ENCODE results near the gene KRTAP4-2.
"Not testable (repeated sequence)": the region's sequence is repeated elsewhere in the genome, so short reads cannot be mapped to it uniquely, and the experiment has no call there.

Gene KRTAP4-2

DNA sequence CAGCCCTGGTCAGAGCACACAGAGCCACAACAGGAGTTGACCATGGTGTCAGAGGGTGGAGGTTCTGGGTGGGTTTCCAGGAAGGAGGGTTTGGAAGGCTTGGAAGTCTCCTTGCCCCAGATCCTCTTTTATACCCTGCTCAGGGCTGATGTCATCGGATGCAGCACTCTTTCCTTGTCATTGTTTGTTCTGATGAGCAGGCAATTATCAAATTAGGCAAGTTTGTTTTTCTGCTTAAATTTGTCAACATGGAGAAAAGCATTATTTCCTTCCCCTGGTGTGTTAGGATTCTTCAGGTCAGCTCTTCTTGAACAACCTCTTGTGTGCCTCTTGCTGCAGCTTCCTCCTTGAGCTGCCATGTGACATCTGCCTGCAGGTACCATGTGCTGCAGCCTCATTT, 17.4 kb downstream of the KRTAP4-2 start, which contains the start of gene KRTAP4-4:
Gene KRTAP4-4, minus strand, starts transcription at position 101 of the 400 bp plus-strand sequence. Its CDS starts 57 bp downstream, at position 44.
- no peak for DNase-seq

DNA sequence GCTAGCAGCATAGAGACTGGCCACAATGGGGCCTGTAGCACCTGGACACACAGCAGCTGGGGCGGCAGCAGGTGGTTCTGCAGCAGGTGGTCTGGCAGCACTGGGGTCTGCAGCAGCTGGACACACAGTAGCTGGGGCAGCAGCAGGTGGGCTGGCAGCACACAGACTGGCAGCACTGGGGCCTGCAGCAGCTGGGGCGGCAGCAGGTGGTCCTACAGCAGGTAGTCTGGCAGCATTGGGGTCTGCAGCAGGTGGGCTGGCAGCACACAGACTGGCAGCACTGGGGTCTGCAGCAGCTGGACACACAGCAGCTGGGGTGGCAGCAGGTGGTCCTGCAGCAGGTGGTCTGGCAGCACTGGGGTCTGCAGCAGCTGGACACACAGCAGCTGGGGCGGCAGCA, 17.8 kb downstream of the KRTAP4-2 start:
- DNase-seq: not testable (repeated sequence)

DNA sequence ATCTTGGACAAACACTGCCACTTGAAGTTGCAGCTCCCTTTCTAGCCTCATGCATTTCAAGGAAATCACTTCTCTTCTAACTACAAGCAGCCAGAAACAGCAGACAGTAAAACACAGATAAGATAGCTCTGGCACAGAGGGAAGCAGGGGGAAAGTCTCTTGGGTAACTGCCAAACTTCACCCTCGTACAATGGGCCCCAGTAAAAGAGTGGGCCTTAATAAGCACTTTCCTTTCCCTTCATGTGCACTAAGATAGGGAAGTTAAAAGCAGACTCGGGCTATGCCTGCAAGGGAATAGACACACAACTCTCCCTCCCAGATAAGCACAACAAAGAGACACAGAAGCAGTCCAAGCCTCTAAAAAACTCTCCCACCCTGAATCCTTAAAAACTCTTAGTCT, 24.2 kb downstream of the KRTAP4-2 start:
- DNase-seq: no peak

DNA sequence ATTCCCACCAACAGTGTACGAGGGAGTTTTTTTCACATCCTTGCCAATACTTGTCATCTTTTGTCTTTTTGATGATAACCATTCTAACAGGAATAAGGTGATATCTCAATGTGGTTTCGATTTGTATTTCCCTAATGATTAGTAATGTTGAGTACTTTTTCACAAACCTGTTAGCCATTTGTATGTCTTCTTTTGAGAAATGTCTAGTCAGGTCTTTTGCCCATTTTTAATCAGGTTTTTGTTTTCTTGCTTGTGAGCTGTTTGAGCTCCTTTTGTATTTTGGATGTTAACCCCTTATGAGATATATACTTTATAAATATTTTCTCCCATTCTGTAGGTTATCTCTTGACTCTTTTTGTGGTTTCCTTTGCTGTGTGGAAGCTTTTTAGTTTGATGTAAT, 26.5 kb downstream of the KRTAP4-2 start:
- DNase-seq: no peak

DNA sequence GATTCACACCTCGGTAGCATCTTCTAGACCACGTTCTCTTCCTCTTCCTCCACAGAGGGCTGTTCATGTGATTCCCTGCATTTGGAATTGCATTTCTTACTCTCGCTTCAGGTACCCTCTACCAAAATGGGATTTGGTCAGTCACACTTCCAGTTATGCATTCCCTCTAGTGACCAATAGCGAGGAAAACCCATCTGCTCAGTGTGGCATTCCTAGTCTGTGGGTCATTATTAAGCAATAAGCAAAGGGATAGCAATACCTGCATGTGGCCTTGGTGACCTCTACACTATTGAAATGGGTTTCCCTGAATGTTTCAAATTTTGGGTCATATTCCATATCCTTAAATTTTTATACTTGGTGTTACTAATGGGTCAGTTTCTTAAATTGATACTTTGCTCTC, 28.0 kb downstream of the KRTAP4-2 start:
- no peak for DNase-seq

DNA sequence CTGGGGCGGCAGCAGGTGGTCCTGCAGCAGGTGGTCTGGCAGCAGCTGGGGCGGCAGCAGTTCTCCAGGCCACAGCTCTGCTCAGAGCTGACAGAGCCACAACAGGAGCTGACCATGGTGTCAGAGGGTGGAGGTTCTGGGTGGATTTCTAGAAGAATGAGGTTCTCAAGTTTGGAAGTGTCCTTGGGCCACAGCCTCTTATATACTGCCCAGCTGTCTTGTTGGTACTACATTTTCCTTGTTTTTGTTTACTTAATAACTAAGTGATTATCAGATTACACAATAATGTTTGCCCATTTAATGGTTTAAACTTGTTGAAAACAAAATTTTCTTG, 28.4 kb downstream of the KRTAP4-2 start, which contains the start of gene KRTAP4-5:
Gene KRTAP4-5, minus strand, starts transcription at position 174 of the 334 bp plus-strand sequence. Its CDS starts 58 bp downstream, at position 116.
- no peak for DNase-seq

DNA sequence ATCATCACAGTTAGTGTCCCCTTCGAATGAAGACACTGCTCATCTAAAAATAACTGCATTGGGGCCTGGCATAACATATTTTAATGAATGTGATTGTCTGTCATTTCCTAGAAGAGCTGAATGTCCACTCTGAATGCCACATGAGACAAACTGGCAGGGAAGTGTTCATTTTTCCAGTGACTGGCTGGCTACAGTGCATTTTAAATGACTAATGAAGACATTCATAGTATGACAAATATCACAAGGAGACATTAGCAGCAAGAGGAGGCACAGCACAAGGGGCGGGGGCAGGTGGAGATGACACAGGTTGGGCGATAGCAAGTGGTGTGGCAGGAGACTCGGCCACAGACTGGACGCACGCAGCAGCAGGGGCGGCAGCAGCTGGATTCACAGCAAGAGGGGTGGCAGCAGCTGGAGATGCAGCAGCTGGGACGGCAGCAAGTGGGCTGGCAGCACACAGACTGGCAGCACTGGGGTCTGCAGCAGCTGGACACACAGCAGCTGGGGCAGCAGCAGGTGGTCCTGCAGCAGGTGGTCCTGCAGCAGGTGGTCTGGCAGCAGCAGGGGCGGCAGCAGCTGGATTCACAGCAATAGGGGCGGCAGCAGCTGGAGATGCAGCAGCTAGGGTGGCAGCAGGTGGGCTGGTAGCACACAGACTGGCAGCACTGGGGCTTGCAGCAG, 28.9 kb downstream of the KRTAP4-2 start:
- DNase-seq: not testable (repeated sequence)

DNA sequence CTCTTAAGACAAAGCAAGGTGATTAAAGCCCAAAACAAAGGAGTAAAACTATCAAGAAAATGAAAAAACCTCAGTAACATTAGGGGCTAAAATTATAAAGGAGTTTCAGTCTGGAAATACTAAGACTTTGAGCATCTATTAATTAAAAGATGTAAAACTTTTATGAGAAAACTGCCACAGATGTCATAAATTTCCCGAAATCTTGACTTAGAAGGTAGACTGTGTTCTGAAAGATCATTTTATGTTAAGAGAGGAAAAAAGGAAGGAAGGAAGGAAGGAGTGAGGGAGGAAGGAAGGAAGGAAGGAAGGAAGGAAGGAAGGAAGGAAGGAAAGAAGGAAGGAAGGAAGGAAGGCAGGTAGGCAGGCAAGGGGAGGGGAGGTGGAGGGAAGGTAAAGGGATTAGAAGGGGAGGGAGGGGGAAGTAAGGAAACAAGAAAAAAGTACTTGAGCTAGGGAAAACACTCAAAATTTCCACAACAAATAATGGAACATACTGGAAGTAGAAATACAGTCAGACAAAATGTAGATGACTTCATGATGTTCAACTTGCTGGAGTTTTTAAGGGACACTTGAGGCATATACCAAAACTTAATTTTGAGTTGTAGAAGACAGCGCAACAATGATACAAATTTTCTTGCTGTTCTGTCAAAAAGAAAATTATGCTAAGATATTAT, 30.4 kb downstream of the KRTAP4-2 start:
- no peak for DNase-seq

DNA sequence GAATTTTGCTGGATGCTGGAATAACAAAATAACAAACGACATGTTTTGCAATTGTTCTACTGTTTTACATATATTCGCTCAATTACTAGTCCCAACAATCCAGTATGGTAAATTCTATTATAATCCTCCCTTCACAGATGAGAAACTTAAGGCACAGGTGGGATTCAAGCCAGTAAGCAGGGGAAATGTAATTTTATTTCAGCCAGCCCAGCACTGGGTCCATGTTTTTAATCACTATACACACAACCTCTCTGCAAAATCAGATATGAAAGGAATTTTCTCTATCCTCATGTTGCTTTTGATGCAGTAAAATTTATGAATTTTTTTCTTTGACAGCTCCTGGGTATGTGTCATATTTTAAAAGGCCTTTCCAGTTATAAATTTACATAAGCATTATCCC, 32.8 kb downstream of the KRTAP4-2 start:
- DNase-seq: no peak

DNA sequence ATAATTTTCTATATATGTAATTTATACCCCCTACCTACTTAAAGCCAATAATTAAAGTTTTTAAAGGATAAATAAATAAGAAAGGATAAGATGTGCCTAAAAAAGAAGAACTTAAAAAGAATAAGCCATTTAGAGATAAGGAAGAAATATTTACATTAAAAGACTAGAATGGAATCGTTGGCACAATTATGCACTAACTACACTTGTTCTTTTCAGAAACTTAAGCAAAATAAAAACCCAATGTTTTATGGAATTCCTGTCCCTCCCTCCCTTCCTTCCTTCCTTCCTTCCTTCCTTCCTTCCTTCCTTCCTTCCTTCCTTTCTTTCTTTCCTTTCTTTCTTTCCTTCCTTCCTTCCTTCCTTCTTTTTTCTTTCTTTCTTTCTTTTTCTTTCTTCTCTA, 33.2 kb downstream of the KRTAP4-2 start:
- no peak for DNase-seq

DNA sequence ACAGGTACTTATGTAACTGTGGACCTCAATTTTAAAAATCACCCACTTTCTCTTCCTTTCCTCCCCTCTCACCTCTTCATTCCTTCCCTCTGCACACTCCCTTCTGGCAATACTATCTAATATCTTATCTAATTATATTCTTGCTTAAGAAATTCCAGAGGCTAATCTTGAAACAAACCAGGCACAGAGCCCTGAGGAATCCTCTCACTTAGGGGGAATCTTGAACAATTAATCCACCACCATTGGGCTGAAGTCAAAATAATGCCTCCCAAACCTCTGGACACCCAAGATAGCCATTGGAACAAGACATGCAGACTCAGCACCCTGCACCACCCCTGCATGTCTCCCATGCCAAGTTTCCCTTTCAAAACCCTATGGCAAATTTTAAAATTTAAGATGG, 36.7 kb downstream of the KRTAP4-2 start:
- no peak for DNase-seq

DNA sequence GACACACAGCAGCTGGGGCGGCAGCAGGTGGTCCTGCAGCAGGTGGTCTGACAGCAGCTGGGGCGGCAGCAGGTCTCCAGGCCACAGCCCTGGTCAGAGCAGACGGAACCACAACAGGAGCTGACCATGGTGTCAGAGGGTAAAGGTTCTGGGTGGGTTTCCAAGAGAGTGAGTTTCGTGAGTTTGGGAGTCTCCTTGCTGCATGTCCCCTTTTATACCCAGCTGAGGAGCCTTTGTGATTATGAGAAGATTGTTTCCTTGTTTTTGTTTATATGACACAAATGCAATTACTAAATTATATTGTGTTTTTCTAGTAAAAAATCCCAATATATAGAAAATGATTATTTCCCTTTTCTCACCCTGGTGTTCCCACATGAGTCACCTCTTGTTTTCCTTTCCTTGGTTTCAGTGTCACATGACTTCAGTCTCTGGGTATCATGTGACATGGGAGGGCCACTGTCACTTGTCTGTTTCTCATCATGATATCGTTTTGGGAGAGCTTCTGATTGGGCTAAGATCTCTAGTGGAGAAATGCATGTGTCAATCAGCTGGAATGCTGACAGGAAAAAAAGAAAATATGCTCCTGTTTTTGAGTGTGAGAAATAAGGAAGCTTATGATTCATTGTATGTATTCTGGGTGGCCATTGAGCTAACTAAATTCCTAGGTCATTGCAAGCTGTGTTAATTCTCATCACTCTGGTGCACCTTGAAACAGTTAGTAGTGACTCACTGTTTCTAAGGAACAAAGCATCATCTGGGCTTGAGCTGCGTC, 37.5 kb downstream of the KRTAP4-2 start, which contains the start of gene KRTAP4-6:
Gene KRTAP4-6, minus strand, starts transcription at position 185 of the 772 bp plus-strand sequence. Its CDS starts 57 bp downstream, at position 128.
- DNase-seq: no peak

DNA sequence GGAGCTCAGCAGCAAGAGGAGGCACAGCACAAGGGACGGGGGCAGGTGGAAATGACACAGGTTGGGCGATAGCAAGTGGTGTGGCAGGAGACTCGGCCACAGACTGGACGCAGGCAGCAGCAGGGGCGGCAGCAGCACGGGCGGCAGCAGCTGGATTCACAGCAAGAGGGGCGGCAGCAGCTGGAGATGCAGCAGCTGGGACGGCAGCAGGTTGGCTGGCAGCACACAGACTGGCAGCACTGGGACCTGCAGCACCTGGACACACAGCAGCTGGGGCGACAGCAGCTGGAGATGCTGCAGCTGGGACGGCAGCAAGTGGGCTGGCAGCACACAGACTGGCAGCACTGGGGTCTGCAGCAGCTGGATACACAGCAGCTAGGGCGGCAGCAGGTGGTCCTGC, 38.2 kb downstream of the KRTAP4-2 start:
- DNase-seq: not testable (repeated sequence)

DNA sequence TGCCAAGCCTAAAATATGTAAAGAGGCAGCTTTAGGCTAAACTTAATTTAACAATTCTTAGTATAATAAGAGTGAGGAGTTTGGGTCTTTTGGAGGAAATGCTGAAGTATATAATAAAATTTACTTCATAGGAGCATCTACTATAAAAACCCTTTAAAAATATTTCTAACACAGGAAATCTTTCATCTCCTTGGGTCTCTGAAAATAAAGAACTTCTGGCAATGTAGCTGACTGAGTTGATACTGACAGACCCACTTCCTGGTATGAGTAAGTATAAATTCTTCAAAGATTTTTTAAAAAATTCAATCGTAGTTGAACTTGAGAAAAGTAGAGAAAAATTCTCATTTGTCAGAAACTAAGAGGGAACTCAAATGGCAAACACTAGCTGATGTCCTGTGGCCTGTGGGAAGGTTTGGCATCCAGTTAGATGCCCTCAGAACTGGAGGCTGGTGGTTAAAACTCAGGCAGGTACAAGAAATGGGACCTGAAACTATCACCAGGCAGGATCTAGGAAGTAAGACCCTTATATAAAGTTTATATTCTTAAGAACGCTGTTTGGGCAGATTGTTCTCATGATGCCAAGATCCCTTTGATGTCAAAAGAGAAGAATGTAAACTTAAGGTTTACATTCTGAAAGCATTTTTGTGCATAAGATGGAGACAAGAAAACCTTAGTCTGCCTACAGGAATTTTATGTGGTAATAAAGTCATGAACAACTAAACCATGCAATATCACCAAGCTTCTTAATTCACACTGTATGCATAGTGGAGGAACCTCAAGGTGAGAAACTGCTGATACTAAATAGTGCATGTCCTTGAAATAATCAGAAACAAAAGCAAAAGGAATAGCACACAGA, 43.9 kb downstream of the KRTAP4-2 start:
- no peak for DNase-seq

DNA sequence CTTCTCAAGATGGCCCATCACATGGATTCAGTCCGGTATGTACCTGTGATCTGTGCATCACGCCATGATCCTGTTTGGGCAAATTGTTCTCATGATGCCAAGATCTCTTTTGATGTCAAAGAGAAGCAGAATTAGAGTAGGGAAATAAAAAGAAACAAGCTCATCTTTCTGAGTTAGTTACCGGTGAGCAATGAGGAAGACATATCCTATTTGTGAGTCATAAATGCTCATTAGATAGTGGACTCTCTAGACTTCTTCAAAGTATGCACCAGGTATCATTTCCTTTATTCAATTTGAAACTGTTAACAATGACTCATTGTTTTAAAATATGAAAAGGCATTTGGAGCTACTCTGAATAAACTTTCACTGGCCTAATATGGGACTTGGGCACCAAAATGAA, 46.0 kb downstream of the KRTAP4-2 start:
- no peak for DNase-seq

Data from stimulated activated CD8-positive, alpha-beta memory T cell treated with anti-CD3 and anti-CD28 coated beads, Interleukin-4, amount 100 ng/mL, for 48 hours (primary cell).